ENCODE data around the gene EPHA7. TPM values are rescaled to one million over a fixed set of nuclear protein-coding genes. Genes with fewer than 3 reads are reported as not detected.

EPHA7 gene
- polyA plus RNA-seq, 3 donors, result 0.05 to 0.22 (median 0.06) TPM

DNA sequence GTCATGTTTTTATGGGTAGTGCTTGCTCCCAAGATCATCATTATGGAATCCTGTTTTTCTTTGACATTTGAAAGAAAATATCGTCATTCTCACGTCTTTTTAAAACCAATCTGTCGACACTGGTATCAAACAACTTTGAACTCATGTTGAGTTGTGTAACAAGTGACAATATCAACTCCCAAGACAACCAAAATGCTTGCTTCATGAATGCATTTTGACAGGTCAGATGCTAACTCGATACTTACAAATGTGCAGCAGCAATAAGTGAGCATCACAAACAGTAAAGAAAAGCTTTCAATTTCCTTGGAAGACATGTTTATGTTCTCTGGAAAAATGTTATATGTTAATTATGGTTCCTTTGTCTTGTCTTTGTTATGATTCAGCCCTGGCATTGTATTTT lies 125.9 kb downstream of the EPHA7 start:
- H3K27ac ChIP-seq (ENCODE audit: low read depth, low read length), result no peak overlapping the region
- WGBS, 3 donors, result 77 to 88% (median 84%) methylated on average over 4 of the region's 4 CpGs

DNA sequence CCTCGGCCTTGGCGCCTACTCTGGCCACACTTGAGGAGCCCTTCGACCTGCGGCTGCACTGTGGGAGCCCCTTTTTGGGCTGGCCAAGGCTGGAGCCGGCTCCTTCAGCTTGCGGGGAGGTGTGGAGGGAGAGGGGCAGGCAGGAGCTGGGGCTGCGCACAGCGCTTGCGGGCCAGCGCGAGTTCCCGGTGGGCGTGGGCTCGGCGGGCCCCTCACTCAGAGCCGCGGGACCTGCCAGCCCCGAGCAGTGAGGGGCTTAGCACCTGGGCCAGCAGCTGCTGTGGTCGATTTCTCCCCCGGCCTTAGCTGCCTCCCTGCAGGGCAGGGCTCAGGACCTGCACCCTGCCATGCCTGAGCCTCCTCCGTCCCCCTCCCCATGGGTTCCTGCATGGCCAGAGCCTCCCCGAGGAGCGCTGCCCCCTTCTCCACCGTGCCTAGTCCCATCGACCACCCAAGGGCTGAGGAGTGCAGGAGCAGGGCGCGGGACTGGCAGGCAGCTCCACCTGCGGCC lies 136.8 kb downstream of the EPHA7 start:
- WGBS, 3 donors, result 95 to 98% (median 96%) methylated on average over 28 of the region's 28 CpGs
- no peak overlapping the region for H3K27ac ChIP-seq (ENCODE audit: low read depth, low read length)

DNA sequence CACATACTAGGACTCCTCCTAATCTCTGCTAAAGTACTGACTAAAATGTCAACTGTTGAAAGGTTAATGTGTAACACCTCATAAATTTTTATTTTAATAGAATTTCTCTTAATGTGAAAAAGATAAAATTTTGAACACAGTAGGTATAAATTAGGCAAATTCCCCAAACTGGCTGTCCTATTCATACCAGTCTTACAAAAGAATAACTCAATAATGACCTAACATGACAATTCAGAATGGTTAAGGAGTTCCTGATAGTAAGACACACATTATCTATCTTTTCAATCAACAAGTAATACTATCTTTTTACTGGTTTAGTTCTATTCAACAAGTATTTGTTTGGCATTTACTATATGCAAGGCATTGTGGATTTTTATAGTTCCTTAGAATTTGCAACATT lies 141.1 kb downstream of the EPHA7 start:
- no peak overlapping the region for H3K27ac ChIP-seq (ENCODE audit: low read depth, low read length)

DNA sequence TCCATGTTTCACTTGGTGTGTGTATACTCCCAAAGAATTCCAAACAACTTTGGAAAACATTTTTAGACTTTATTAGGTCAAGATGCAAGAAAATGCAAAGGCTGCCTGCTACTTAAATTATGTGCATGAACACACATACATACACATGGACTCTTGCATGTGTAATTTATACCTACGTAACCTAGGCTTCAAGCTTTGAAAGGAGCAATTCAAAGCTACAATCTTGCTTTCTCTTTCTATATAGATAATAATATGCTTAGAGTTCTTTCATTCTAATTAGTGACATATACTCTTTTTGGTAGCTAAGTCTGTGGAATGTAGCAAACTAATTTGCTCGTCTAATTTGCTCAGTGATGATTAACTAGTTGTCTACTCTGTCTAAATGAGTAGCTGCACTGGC lies 146.5 kb downstream of the EPHA7 start:
- WGBS, 3 donors, result 61 to 80% (median 71%) methylated on average over 2 of the region's 2 CpGs
- H3K27ac ChIP-seq (ENCODE audit: low read depth, low read length), result no peak overlapping the region

DNA sequence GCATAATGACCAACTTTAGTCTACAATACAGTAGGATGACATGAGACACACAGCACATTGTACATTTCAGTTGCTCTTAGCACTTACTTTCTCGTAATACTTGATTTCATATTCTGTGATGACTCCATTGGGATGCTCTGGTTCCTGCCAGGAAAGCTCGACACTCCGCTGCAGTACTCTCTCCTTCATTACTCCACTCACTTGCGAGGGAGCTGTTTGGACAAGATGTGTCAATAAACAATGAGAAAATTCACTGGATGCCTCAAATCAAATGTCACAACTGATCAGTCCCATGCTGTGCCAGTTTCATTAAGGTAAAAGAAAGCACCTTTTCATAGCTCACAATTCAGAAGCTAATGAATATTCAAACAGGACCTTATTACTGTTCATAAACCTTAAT lies 147.1 kb downstream of the EPHA7 start:
- no peak overlapping the region for H3K27ac ChIP-seq (ENCODE audit: low read depth, low read length)
- 75 to 92% (median 82%) methylated on average over 4 of the region's 4 CpGs for WGBS, 3 donors

DNA sequence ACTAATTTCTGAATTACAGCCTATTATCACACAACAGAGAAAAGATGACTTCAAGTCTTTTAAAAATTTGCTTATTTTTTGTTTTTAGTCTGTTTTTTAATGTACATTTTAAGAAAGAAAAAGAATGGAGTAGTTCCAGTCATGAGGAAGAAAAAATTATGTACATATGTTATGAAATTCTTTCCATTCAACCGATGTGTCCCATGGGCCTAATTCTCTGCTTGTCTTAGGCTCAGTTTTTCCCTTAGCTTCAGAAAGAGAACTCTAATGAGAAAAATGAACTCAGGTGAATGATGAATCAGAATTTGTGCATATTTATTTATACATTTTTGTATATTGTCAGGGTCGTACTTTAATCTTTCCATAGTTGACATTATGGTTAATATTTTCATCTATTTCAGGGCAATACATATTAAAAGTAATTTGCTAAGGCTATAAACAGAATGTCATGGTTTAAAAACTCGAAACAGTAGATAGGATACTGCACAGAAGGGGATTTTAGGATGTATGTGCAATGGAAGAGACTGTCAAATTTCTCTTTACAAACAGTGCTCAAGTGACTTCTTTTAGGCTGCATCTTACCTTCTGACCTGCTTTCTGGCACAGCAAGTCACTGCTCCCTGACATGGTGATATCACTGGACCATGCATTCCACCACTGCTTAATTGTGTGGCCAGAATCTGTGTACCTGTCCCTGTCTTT lies 153.1 kb downstream of the EPHA7 start:
- WGBS, 3 donors, result 64 to 74% (median 72%) methylated on average over 3 of the region's 3 CpGs
- no peak overlapping the region for H3K27ac ChIP-seq (ENCODE audit: low read depth, low read length)

DNA sequence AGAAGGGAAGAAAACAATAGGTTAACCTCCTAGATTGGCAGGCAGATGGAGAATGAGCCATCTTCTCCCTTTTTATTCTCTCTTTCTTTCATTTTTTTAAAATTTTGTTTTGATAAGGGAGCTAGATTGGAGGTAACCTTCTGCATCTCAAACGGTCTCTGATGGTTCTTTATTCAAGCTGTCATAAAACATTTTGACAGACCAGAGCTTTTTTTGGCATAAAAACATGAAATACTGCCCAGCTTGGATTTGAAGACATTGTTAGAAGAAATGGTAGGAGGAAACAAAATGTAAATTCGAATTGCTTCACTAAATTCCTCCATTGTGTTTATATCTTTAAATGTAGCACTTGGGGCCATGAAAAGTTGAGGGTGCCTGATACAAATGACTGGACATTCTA lies 158.5 kb downstream of the EPHA7 start:
- H3K27ac ChIP-seq (ENCODE audit: low read depth, low read length), result no peak overlapping the region
- 38 to 63% (median 49%) methylated on average over 2 of the region's 2 CpGs for WGBS, 3 donors

DNA sequence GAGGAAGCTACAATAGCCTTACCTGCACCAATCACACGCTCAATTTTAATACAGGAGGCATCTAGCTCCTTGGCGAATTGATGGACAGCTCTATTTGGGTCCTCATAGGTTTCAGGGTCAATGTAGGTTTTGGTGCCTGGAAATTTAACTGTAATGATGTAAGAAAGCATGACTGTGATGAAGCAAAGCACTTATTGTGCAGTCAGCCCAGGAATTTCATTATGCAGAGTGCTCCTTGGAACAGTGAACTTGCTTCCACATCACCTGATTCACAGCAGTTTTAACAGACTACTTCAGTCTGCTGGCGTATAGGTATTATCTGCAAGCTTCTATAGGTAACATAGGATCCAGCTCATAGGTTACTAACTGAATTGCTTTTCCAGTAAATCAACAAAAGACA lies 160.0 kb downstream of the EPHA7 start:
- WGBS, 3 donors, result 87 to 96% (median 92%) methylated on average over 3 of the region's 3 CpGs
- no peak overlapping the region for H3K27ac ChIP-seq (ENCODE audit: low read depth, low read length)

DNA sequence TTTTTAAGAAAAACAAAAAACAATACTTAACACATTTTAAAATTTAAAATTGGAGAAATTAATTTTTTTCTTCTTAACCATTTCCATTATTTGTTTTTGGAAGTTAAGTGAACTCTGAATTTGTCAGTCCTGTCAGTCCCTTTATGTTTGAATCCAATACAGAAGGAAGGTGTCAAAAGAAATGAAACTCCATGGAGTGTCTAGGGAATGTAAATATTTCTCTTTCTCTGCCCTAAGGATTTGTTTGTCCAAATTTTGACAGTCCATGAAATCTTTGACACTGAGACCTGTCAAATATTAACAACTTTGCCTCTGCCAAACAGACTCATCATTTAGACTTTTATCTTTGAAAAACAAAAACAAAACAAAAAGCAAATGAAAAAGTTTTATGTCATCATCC lies 166.4 kb downstream of the EPHA7 start:
- no peak overlapping the region for H3K27ac ChIP-seq (ENCODE audit: low read depth, low read length)

DNA sequence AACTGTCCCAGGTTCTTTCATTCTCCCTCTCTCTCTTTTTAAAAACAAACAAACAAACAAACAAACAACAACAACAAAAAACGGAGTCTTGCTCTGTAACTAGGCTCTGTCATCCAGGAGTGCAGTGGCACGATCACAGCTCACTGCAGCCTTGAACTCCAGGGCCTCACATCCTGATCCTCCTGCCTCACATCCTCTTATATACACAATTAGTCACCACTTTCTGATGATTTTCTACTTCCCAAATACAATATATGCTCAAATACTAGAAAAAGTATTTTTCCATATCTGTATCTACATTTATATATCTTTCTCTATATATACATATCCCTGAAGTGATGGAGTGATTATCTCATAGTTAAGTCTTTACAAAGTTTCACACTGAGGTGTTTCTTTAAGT lies 170.7 kb downstream of the EPHA7 start:
- WGBS, 3 donors, result 47 to 57% (median 53%) methylated on average over 2 of the region's 2 CpGs
- H3K27ac ChIP-seq (ENCODE audit: low read depth, low read length), result no peak overlapping the region

DNA sequence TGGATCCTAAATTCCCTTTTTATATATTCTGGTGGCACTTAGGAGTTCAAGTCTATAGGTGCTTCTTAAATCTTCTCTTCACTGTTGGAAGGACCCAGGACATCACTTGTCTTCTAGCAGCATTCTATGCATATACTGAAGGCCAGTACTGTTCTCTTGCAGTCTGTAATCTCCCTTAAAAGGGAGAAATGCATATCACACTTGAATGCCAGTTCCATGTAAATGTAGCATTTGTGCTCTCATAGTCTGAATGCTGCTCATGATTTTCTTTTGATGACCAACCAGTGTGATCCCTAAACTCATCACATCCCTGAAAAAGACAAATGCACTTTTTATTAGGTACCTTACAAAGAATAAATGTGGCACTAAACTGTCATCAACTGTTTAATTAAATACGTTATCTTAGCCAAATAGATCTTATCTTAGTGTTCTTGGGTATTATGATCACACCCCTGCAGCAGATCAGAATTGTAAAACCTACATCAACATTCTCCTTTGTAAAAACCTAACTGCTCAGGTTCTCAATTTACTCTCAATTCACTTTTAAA lies 176.1 kb downstream of the EPHA7 start:
- H3K27ac ChIP-seq (ENCODE audit: low read depth, low read length), result no peak overlapping the region
- WGBS, 3 donors, result 18 to 65% (median 56%) methylated on average over 1 of the region's 1 CpG

DNA sequence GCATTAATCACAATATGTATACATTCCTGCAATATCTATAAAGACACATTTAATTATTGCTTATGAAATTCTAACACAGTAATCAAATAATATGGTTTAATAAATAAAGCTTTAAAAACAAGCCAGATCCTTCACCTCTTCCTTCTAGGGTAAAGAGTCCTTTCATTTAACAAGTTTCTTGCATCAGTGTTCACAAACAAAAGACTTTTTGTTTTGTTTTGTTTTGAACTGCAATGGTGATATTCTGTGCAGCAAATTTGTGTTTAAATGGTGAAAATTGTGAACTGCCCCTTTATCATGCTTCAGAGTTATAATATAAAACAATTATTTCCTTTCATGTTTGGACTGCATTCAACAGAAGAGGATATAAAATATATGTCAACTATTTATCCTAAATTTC lies 177.3 kb downstream of the EPHA7 start:
- no peak overlapping the region for H3K27ac ChIP-seq (ENCODE audit: low read depth, low read length)

DNA sequence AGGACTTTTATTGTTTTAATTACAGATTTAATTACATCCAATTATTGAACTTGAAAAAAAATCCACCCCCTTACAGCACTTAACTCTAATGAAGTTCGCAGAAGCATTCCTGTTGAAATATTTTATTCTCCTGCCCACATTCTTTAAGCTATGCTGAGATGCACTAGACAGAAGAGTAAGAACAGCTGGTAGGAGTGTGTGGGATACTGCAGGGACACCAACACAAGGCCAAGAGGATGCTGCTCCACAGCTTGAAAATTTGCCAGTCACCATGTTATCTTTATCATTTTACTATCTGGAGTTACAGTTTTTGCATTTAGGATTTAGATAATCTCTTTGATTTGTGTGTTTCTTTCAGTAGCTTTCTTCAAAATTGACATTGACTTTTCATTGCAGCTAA lies 180.7 kb downstream of the EPHA7 start:
- 52 to 75% (median 63%) methylated on average over 1 of the region's 1 CpG for WGBS, 3 donors
- no peak overlapping the region for H3K27ac ChIP-seq (ENCODE audit: low read depth, low read length)

DNA sequence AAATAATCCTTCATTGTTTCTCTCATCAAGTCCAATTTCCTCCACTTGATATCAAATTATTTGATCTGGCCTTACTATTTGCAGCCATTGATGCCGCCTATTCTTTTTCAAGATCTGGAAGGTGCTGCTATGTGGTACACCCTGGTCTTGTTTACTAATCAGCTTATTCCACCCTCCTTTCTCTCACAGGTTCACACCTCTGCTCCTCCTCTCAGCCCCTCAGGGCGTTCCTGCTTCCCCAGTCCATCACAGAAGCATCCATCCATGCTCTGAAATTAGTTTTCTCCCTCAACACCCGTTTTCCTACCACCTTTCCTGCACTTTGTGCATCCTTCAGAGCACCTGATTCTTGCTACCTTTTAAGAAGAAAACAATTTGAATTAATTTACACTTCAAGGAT lies 183.6 kb downstream of the EPHA7 start:
- 52 to 65% (median 63%) methylated on average over 3 of the region's 3 CpGs for WGBS, 3 donors
- H3K27ac ChIP-seq (ENCODE audit: low read depth, low read length), result no peak overlapping the region

DNA sequence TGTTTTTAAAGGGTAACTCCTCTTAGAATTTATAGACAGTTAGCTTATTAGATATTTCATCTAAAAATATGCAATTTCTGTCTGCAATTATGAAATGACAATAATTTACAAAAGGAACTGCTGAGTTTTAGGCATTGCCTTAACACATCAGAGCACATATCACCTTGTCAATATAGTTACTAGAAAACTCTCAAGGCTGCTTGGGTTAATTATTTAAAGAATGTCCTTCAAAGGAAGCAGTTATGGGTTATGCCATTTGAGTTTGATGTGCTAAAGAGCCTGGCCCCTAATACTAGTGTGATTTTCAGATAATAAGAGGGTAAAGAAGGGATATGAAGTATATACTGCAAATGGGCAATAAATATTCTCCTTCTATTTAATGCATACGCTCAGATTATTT lies 192.5 kb downstream of the EPHA7 start:
- H3K27ac ChIP-seq (ENCODE audit: low read depth, low read length), result no peak overlapping the region
- 77 to 91% (median 91%) methylated on average over 1 of the region's 1 CpG for WGBS, 3 donors

DNA sequence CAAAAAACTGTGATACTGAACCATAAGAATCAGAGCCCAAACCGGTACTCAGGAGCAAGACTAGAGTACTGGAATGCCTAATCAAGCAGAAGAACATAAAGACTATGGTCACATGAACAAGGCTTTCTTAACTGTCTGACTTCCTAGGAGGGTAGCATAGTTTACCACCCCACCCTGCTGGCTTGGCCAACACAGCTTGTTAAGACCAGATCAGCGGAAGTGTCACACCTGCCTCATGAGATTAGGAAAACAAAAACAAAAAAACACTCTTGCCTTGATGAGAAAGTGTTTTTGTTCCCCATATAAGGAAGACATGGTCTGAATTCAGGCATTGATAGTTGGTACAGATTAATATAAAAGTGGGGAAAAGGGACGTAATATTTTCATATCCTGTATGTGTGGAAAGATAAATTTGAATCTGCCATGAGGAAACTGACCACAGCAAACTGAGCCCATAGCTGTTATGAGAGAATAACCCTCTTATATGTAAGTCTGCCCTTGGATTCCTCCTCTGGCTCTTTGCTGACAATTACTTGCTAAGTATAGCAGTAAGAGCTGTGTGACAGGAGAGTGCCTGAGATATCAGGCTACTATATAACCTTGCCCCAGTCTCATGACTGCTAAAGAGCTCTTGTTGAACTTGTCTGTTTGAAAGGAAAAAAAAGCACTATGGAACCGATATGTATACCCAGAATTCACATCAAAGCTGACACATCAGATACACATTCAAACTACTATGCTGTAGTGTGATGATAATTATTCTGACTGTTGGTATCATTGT lies 197.1 kb downstream of the EPHA7 start:
- WGBS, 3 donors, result 74 to 79% (median 77%) methylated on average over 4 of the region's 4 CpGs
- H3K27ac ChIP-seq (ENCODE audit: low read depth, low read length), result no peak overlapping the region

DNA sequence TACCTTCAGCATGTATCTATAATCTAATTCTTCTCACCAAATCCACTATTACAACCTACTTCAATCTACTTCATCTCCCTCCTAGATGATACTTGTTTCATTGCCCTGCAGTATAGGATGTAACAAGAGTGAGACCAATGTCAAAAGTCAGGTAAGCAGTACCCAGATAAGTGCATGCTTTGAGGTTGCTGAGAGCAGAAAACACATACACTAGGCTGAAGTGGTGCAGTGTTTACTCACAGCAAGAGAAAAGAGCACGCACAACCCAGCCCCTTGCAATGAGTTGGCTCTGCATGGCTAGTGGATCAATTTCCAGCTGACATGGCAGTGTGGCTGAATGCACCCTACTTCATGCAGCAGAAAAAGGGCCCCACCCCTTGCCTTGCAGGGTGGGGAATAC lies 199.9 kb downstream of the EPHA7 start:
- WGBS, 3 donors, result 43 to 83% (median 78%) methylated on average over 1 of the region's 1 CpG

DNA sequence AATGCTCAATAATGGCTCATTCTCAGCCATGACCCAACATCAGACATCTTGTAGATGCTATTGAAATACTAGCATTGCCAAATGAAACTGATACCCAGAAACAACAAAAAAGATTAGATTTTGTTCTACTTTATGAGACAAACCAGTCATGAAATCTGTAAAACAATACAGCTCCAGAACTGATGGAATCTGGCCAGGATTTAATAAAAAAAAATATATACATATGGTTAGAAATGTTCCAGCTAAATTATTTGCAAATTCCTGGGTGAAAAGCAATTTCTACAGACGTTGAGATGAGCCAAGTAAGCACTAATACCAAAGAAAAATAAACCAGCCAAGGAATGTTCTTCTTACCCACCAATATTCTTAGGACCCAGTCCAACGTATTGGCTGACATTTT lies 201.3 kb downstream of the EPHA7 start:
- 36 to 55% (median 41%) methylated on average over 2 of the region's 2 CpGs for WGBS, 3 donors
- no peak overlapping the region for H3K27ac ChIP-seq (ENCODE audit: low read depth, low read length)

More for the DNA sequence above, 199.9 kb downstream of the EPHA7 start:
- H3K27ac ChIP-seq (ENCODE audit: low read depth, low read length), result no peak overlapping the region

DNA sequence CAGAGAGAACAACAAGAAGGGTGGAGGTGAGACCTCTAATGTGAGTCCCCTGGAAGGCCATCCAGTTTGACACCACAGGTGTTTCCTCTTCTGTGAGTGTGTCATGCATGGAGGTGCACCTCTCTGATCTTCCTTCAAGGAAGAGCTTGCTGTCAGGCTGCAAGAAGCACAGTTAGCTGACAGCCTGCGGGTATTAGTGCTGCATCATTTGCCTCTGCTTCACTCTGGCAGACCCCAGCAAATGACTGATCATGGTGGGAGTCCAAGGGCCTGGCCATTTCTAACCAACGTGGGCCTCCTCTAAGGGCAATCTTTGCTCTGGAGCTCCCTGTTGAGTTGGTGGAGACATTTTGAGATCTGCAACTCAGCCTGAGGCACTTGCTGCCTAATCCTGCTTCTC lies 206.3 kb downstream of the EPHA7 start:
- 59 to 71% (median 71%) methylated on average over 2 of the region's 2 CpGs for WGBS, 3 donors
- no peak overlapping the region for H3K27ac ChIP-seq (ENCODE audit: low read depth, low read length)

DNA sequence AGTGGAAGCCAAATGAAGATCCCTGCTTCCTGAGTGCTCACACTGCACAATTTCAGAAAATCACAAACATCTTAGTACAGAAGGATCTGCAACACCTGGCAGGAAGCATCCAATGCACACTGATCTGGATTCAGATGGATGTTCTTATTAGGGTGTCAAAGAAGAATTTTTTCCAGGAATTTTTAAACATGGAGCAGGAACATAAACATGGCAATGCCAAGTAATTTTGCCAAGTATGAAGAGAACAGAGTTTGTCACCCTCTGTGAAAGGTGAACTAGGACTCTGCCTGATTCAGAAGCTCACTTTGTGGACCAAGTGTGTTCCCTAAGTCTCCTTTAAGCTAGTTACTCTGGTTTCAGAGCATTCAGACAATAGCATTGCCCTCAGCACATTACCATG lies 208.5 kb downstream of the EPHA7 start:
- no peak overlapping the region for H3K27ac ChIP-seq (ENCODE audit: low read depth, low read length)
